ENCODE data around the gene EVL. TPM values are rescaled to one million over a fixed set of nuclear protein-coding genes. Genes with fewer than 3 reads are reported as not detected.
A peak's percentile ranks its signal among the peaks of the same experiment; 100 is the strongest.

Gene EVL
- total RNA-seq, 5 donors from 2014 or later (not counting 1 experiment from before 2014, with no cell fraction given): 1,049 to 1,157 (median 1,125) TPM

- POLR2A ChIA-PET: no interaction called here
- Mint-ChIP-seq H3K36me3 (no peaks in the 10 kb centered on the region), H3K9me3 (no peaks in the 10 kb centered on the region), H3K27me3 (no peaks in the 10 kb centered on the region), H3K27ac (no peak overlapping the region), H3K4me3 (peak overlapping the region in 1 of 3 donors; percentile 23), H3K4me1 (peaks cover 0 to 4% (median 0%) of the 10 kb centered on the region in 3 donors)
- CTCF ChIA-PET: interaction anchor here in 1 of 2 donors (0.9 kb wide), 1 partner anchor 190 kb away, joined by 3 read pairs; no protein-coding TSS in a partner anchor
- ATAC-seq (replicated peaks in 1 of 4) (no peak), DNase-seq (no peak)
- no peaks in the 10 kb centered on the region for H3K36me3 ChIP-seq (ENCODE audit: control insufficient read depth in 2 of 2, extremely low read depth in 1 of 2, insufficient read depth in 1 of 2, low read length in 1 of 2)
- H3K4me1 ChIP-seq (ENCODE audit: control insufficient read depth in 1 of 2, extremely low read depth in 1 of 2, insufficient read depth in 2 of 2, low read length in 2 of 2): no peaks in the 10 kb centered on the region
- no peaks in the 10 kb centered on the region for H3K9me3 ChIP-seq
- no peaks in the 10 kb centered on the region for H3K27me3 ChIP-seq (replicated peaks in 1 of 2; ENCODE audit: control insufficient read depth in 2 of 2, extremely low read depth in 1 of 2, insufficient read depth in 2 of 2, low read length in 1 of 2)
- no peak overlapping the region for H3K27ac ChIP-seq (ENCODE audit: low read length)
- H3K4me3 ChIP-seq (ENCODE audit: control insufficient read depth in 1 of 2, extremely low read depth in 1 of 2, low read length in 1 of 2): no peak overlapping the region
- WGBS (ENCODE audit: insufficient coverage): 80% methylated on average over 1 of the region's 7 CpGs
Observed at GRCh38 chr14:100031506-100032281, 33.5 kb upstream of the EVL start.

GRCh38 chr14:100032738-100033137 is 32.5 kb upstream of the EVL start:
- WGBS (ENCODE audit: insufficient coverage): no CpG with 5 or more reads among the region's 1 CpG
- ChIA-PET POLR2A (no interaction called here), CTCF (no interaction called here)
- Histone ChIP-seq H3K27ac (ENCODE audit: low read length) (no peak overlapping the region), H3K4me1 (ENCODE audit: control insufficient read depth in 1 of 2, extremely low read depth in 1 of 2, insufficient read depth in 2 of 2, low read length in 2 of 2) (no peaks in the 10 kb centered on the region), H3K36me3 (ENCODE audit: control insufficient read depth in 2 of 2, extremely low read depth in 1 of 2, insufficient read depth in 1 of 2, low read length in 1 of 2) (no peaks in the 10 kb centered on the region), H3K27me3 (replicated peaks in 1 of 2; ENCODE audit: control insufficient read depth in 2 of 2, extremely low read depth in 1 of 2, insufficient read depth in 2 of 2, low read length in 1 of 2) (no peaks in the 10 kb centered on the region), H3K9me3 (no peaks in the 10 kb centered on the region), H3K4me3 (ENCODE audit: control insufficient read depth in 1 of 2, extremely low read depth in 1 of 2, low read length in 1 of 2) (no peak overlapping the region)
- no peak overlapping the region for H3K27ac Mint-ChIP-seq
- H3K4me1 Mint-ChIP-seq: peaks cover 0 to 4% (median 0%) of the 10 kb centered on the region in 3 donors
- ATAC-seq (replicated peaks in 1 of 4) (no peak), DNase-seq (no peak)
- no peaks in the 10 kb centered on the region for H3K9me3 Mint-ChIP-seq
- H3K4me3 Mint-ChIP-seq: no peak overlapping the region
- H3K27me3 Mint-ChIP-seq: no peaks in the 10 kb centered on the region
- no peaks in the 10 kb centered on the region for H3K36me3 Mint-ChIP-seq

GRCh38 chr14:100033347-100034075 is 31.7 kb upstream of the EVL start:
- H3K36me3 Mint-ChIP-seq: no peaks in the 10 kb centered on the region
- POLR2A ChIA-PET: interaction anchor here in 1 of 2 donors (0.6 kb wide), 3 partner anchors 16 to 27 kb away, joined by 3 to 8 read pairs (median 5); no protein-coding TSS in a partner anchor

GRCh38 chr14:100034468-100034867 is 30.8 kb upstream of the EVL start:
- POLR2A ChIA-PET: interaction anchor here in 1 of 2 donors (0.7 kb wide), 1 partner anchor 1769 kb away, joined by 6 read pairs; no protein-coding TSS in a partner anchor
- peaks cover 0 to 4% (median 0%) of the 10 kb centered on the region in 3 donors for H3K4me1 Mint-ChIP-seq

More at GRCh38 chr14:100033347-100034075, 31.7 kb upstream of the EVL start:
- Histone ChIP-seq H3K27ac (ENCODE audit: low read length) (no peak overlapping the region), H3K4me3 (ENCODE audit: control insufficient read depth in 1 of 2, extremely low read depth in 1 of 2, low read length in 1 of 2) (no peak overlapping the region), H3K36me3 (ENCODE audit: control insufficient read depth in 2 of 2, extremely low read depth in 1 of 2, insufficient read depth in 1 of 2, low read length in 1 of 2) (no peaks in the 10 kb centered on the region), H3K27me3 (replicated peaks in 1 of 2; ENCODE audit: control insufficient read depth in 2 of 2, extremely low read depth in 1 of 2, insufficient read depth in 2 of 2, low read length in 1 of 2) (no peaks in the 10 kb centered on the region), H3K9me3 (no peaks in the 10 kb centered on the region), H3K4me1 (ENCODE audit: control insufficient read depth in 1 of 2, extremely low read depth in 1 of 2, insufficient read depth in 2 of 2, low read length in 2 of 2) (no peaks in the 10 kb centered on the region)
- H3K4me3 Mint-ChIP-seq: no peak overlapping the region
- CTCF ChIA-PET: interaction anchor here in 1 of 2 donors (0.5 kb wide), 1 partner anchor 125 kb away, joined by 3 read pairs; no protein-coding TSS in a partner anchor
- ATAC-seq (replicated peaks in 1 of 4) (no peak), DNase-seq (no peak)
- no peak overlapping the region for H3K27ac Mint-ChIP-seq
- peaks cover 0 to 4% (median 0%) of the 10 kb centered on the region in 3 donors for H3K4me1 Mint-ChIP-seq
- no peaks in the 10 kb centered on the region for H3K9me3 Mint-ChIP-seq
- WGBS (ENCODE audit: insufficient coverage): 82% methylated on average over 5 of the region's 5 CpGs
- H3K27me3 Mint-ChIP-seq: no peaks in the 10 kb centered on the region

GRCh38 chr14:100034961-100035500 is 30.2 kb upstream of the EVL start:
- Histone ChIP-seq H3K27ac (ENCODE audit: low read length) (no peak overlapping the region), H3K4me1 (ENCODE audit: control insufficient read depth in 1 of 2, extremely low read depth in 1 of 2, insufficient read depth in 2 of 2, low read length in 2 of 2) (no peaks in the 10 kb centered on the region), H3K9me3 (no peaks in the 10 kb centered on the region), H3K36me3 (ENCODE audit: control insufficient read depth in 2 of 2, extremely low read depth in 1 of 2, insufficient read depth in 1 of 2, low read length in 1 of 2) (no peaks in the 10 kb centered on the region), H3K27me3 (replicated peaks in 1 of 2; ENCODE audit: control insufficient read depth in 2 of 2, extremely low read depth in 1 of 2, insufficient read depth in 2 of 2, low read length in 1 of 2) (no peaks in the 10 kb centered on the region), H3K4me3 (ENCODE audit: control insufficient read depth in 1 of 2, extremely low read depth in 1 of 2, low read length in 1 of 2) (no peak overlapping the region)
- no peak for DNase-seq
- no peaks in the 10 kb centered on the region for H3K9me3 Mint-ChIP-seq
- CTCF ChIA-PET: no interaction called here
- H3K4me1 Mint-ChIP-seq: peaks cover 0 to 4% (median under 1%) of the 10 kb centered on the region in 3 donors
- H3K27me3 Mint-ChIP-seq: no peaks in the 10 kb centered on the region
- H3K36me3 Mint-ChIP-seq: no peaks in the 10 kb centered on the region
- no peak overlapping the region for H3K4me3 Mint-ChIP-seq
- no peak overlapping the region for H3K27ac Mint-ChIP-seq
- POLR2A ChIA-PET: interaction anchor here in 1 of 2 donors (0.7 kb wide), 1 partner anchor 1768 kb away, joined by 6 read pairs; no protein-coding TSS in a partner anchor
- no peak for ATAC-seq (replicated peaks in 1 of 4)

More at GRCh38 chr14:100034468-100034867, 30.8 kb upstream of the EVL start:
- H3K4me3 Mint-ChIP-seq: no peak overlapping the region
- CTCF ChIA-PET: no interaction called here
- H3K36me3 Mint-ChIP-seq: no peaks in the 10 kb centered on the region
- H3K9me3 Mint-ChIP-seq: no peaks in the 10 kb centered on the region
- Histone ChIP-seq H3K4me3 (ENCODE audit: control insufficient read depth in 1 of 2, extremely low read depth in 1 of 2, low read length in 1 of 2) (no peak overlapping the region), H3K27ac (ENCODE audit: low read length) (no peak overlapping the region), H3K27me3 (replicated peaks in 1 of 2; ENCODE audit: control insufficient read depth in 2 of 2, extremely low read depth in 1 of 2, insufficient read depth in 2 of 2, low read length in 1 of 2) (no peaks in the 10 kb centered on the region), H3K4me1 (ENCODE audit: control insufficient read depth in 1 of 2, extremely low read depth in 1 of 2, insufficient read depth in 2 of 2, low read length in 2 of 2) (no peaks in the 10 kb centered on the region), H3K9me3 (no peaks in the 10 kb centered on the region), H3K36me3 (ENCODE audit: control insufficient read depth in 2 of 2, extremely low read depth in 1 of 2, insufficient read depth in 1 of 2, low read length in 1 of 2) (no peaks in the 10 kb centered on the region)
- H3K27me3 Mint-ChIP-seq: no peaks in the 10 kb centered on the region
- ATAC-seq (replicated peaks in 1 of 4) (no peak), DNase-seq (no peak)
- no peak overlapping the region for H3K27ac Mint-ChIP-seq
- WGBS (ENCODE audit: insufficient coverage): 67% methylated on average over 1 of the region's 4 CpGs

GRCh38 chr14:100035700-100036099 is 29.5 kb upstream of the EVL start:
- no peaks in the 10 kb centered on the region for H3K36me3 Mint-ChIP-seq
- H3K27ac Mint-ChIP-seq: no peak overlapping the region
- H3K4me3 Mint-ChIP-seq: no peak overlapping the region
- POLR2A ChIA-PET: no interaction called here
- WGBS (ENCODE audit: insufficient coverage): no CpG with 5 or more reads among the region's 2 CpGs
- no peak overlapping the region for H3K27ac ChIP-seq (ENCODE audit: low read length)
- H3K9me3 Mint-ChIP-seq: no peaks in the 10 kb centered on the region
- H3K27me3 Mint-ChIP-seq: no peaks in the 10 kb centered on the region
- H3K36me3 ChIP-seq (ENCODE audit: control insufficient read depth in 2 of 2, extremely low read depth in 1 of 2, insufficient read depth in 1 of 2, low read length in 1 of 2): no peaks in the 10 kb centered on the region
- no peak for ATAC-seq (replicated peaks in 1 of 4)
- peaks cover 0 to 7% (median 5%) of the 10 kb centered on the region in 3 donors for H3K4me1 Mint-ChIP-seq
- no peak overlapping the region for H3K4me3 ChIP-seq (ENCODE audit: control insufficient read depth in 1 of 2, extremely low read depth in 1 of 2, low read length in 1 of 2)
- DNase-seq: no peak
- H3K27me3 ChIP-seq (replicated peaks in 1 of 2; ENCODE audit: control insufficient read depth in 2 of 2, extremely low read depth in 1 of 2, insufficient read depth in 2 of 2, low read length in 1 of 2): no peaks in the 10 kb centered on the region
- CTCF ChIA-PET: interaction anchor here in 1 of 2 donors (0.6 kb wide), 1 partner anchor 305 kb away, joined by 5 read pairs; no protein-coding TSS in a partner anchor
- no peaks in the 10 kb centered on the region for H3K4me1 ChIP-seq (ENCODE audit: control insufficient read depth in 1 of 2, extremely low read depth in 1 of 2, insufficient read depth in 2 of 2, low read length in 2 of 2)
- no peaks in the 10 kb centered on the region for H3K9me3 ChIP-seq

All from T-cell (primary cell).